ENCODE measurements around the gene CIRBP.

The CIRBP gene

DNA sequence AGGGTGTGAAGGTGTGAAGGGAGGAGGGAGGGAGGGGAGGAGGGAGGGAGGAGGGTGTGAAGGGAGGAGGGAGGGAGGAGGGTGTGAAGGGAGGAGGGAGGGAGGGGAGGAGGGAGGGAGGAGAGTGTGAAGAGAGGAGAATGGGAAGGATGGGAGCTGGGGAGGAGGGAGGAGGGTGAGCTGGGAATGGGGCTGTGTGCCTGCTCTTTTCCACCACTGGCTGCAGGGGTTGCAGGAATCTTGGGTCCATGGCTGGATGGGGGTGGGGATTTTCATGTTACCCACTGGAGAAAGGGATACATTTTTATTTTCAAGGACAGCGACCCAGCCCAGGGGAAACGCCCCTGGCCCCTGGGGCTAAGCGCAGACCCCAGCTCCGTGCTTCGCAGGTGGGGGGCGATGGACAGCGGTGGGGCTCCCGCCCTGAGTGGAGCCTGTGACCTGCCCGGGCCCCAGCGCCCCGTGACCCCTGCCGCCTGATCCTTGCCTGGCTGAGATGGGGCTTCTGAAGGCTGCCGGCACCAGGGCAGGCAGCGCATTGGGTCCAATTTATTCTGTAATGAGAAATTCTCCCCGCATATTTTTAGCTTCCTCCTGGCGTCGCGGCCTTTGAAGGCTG lies 13.6 kb downstream of the CIRBP start:
- no peak for DNase-seq

- no peak for DNase-seq
Measured at GRCh38 chr19:1283207-1283916, 14.2 kb downstream of the CIRBP start.

DNA sequence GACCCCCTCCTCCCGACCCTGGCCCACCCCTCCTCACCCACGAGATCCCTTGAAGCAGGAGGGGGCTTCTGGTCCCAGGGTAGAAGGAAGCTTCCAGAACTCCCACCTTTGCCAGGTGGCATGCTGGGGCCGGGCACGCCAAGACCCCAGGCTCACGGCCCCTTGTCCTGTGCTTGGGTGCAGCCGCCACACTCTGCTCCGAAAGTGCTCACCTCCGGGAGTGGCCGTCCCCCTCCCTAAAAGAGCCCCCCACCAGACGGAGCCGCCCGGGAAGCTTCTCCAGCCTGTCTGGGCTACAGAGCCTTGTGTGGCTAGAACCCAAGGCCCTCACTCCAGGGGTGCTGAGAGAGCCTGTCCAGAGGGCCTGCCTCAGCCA lies 14.8 kb downstream of the CIRBP start:
- no peak for DNase-seq

- DNase-seq = no peak
Measured at GRCh38 chr19:1284293-1284978, 15.3 kb downstream of the CIRBP start.

GRCh38 chr19:1284979-1285736 lies 16.0 kb downstream of the CIRBP start:
- DNase-seq = no peak

DNA sequence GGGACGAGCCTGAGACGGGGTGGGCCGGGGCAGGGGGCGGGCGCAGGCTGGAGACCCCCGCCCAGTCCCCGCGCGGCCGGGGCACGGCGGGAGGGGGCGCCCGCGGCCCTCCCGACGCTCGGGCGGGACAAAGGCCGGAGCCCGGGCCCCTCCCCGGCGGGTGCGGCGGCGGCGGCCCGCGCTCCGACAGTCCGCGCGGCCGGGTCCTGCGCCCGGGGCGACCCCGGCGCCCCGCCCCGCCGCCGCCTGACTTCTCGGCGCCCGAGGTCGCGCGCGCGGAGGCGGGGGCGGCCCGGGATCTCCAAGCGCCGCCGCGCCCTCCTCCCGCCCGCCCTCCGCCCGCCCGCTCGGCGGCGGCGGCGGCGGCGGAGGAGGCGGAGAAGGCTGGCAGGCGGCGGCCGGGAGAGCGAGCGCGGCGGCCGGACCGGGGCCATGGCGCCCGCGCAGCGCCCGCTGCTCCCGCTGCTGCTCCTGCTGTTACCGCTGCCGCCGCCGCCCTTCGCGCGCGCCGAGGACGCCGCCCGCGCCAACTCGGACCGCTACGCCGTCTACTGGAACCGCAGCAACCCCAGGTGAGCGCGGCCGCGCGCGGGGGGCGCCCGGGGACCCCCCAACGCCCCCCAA lies 16.7 kb downstream of the CIRBP start, which contains the start of gene EFNA2:
Gene EFNA2, plus strand, starts transcription at position 137 of the 624 bp plus-strand sequence. Its CDS starts 296 bp downstream, at position 433.
- no peak for DNase-seq

- no peak for DNase-seq
Measured at GRCh38 chr19:1286487-1287353, 17.6 kb downstream of the CIRBP start.

DNA sequence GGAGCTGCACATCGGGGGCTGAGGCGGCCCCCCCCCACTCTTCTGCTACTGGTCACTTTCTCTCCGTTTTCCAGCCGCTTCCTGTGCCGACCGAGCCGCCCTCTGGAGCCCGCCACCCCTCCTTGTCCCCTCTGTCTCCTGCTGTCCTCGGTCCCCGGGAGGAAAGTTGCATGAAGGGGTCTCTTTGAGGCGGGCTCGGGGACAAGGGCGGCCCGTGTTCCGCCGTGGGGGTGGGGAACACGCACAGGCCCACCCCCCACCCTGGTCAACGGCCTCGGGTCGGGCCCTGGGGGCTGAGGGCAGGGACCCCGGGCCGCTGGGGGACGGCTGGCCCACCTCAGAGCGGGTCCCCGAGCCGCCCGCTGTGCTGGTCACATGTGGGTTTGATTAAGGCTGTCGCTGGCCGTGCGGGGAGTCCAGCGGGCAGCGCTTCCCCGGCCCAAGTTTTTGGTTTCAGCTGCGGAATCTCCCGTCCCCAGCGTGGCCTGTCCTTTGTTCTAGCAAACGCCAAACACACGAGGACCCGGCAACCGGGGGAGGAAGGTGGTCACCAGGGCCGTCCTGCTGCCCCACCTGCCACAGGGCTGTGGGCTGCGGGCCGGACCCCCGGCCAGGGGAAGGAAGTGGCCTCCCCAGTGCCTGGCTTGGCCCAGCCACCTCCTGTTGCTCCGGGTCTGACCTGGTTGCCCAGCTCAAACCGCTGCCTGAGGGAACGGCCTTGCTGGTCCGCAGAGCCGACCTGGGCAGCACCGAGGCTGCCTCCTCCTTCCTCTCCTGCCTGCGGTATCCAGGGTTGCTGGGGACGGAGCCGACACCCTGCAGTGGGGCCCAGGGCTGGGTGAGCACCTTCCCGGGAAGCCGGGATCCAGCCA lies 18.5 kb downstream of the CIRBP start:
- DNase-seq = no peak

DNA sequence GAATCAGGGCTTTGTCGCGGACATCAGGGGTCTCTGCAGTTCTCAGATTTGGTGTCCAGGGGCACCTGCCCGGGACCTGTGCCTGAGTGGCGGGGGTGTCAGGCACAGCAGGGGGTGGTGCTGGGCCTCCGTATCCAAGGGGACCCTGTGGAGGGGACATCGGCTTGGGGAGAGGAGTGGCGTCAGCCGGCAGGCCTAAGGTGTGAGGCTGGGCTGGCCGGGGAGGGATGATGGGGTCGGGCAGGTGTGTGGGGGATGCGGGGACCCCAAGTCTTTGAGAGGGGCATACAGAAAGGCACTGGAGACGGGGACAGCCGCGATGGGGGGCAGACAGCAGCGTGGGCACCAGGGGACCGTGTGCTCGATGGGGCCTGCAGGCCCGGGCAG lies 19.1 kb downstream of the CIRBP start:
- no peak for DNase-seq

- DNase-seq = no peak
Measured at GRCh38 chr19:1288833-1289685, 19.9 kb downstream of the CIRBP start.

GRCh38 chr19:1289686-1290025 lies 20.5 kb downstream of the CIRBP start:
- DNase-seq = no peak

DNA sequence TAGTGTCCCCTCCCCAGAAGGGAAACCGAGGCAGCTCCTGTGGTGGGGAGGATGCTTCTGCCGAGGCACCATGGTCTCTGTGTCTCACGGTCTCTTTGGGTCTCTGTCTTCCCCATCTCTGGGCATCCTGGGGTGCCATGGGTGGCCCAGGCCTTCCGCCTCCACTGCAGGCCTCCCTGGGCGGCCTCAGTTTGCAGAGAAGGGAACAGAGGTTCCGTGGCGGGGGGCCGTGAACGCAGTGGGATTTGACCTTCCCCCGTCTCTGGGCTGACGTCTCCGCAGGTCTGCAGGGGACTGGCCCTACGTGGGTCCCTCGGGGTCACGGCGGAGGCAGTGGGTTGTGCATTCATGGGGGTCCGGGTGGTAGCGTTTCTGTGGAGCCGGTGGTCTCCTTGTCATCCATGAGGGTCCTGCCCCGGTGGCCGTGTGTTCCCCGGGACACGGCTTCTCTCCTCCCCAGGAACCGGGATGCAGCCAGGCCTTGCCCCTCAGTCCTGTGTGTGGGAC lies 21.1 kb downstream of the CIRBP start:
- DNase-seq = no peak

DNA sequence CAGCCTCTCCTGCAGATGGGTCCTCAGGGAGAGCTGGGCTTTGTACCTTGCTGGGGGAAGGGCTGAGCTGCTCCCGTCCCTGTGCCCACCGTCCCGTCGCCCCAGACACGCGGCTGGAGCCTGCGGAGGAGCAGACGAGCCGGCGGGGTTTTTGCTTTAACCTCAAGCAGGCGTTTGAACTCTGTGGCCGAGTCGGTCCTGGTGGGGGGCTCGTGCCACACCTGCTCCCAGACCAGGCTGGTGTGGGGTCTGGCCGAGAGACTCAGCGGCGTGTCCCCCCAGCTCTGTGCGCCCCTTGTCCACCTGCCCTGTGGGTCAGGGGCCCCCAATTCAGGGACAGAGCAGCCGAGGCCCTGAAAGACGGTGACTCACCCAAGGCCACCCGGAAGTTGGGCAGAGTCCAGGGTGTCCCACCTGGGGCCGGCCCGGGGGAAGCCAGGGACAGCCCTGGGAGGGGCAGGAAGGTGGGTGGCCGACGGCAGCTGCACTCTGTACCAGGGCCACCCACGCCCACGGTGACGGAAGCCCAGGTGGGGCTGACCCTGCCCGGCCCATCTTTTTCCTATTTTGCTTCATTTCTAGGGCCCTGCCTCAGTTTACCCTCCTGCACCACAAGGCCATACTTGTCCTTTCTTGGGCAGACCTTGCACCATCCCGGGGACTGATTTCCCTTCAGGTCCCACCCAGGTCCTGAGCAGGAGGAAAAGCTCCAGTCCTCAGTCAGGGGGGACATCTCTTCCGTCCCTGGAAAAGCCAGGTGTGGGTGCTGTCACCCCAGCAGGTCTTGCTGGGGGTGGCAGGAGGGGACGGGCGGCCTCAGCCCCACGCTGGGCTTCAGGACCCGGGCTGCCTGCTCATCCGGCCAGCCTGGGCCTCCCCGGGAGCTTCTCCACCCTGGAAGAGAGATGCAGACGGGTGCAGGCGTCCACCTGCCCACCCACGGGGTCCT lies 21.8 kb downstream of the CIRBP start:
- no peak for DNase-seq

GRCh38 chr19:1291761-1292418 lies 22.8 kb downstream of the CIRBP start:
- DNase-seq = no peak

GRCh38 chr19:1292419-1293151 lies 23.5 kb downstream of the CIRBP start:
- DNase-seq = no peak

GRCh38 chr19:1293782-1294604 lies 24.9 kb downstream of the CIRBP start:
- no peak for DNase-seq

All from NCI-H510A (cell line).